A673 (cell line): ENCODE data around the gene DLX4. TPM values are rescaled to one million over a fixed set of nuclear protein-coding genes. Genes with fewer than 3 reads are reported as not detected.

Experiments used
- BruUV-seq: library from RNA; stranded (reverse); fragments of 400-500 nt; replicated peaks from 2 replicates; lab custom pipeline; 2021; lab: Mats Ljungman, UMichigan
- CTCF ChIA-PET: fragments of 300-600 bp; sonication (Branson Sonifier 250); formaldehyde crosslinking; loops from one replicate; lab custom pipeline; 2022; ENCODE audit warnings: antibody characterized with exemption; lab: Charles Lee
- POLR2A ChIA-PET: fragments of 300-600 bp; sonication (Branson Sonifier 250); formaldehyde crosslinking; loops from one replicate; lab custom pipeline; 2022; ENCODE audit warnings: antibody characterized with exemption; ENCODE audit not compliant: low non-redundant PET; lab: Charles Lee
- DNase-seq: peaks from one replicate; pipeline ENCODE4 v3.0.0-alpha.2; 2015; ENCODE audit warnings: low spot score
- H3K27ac ChIP-seq: fragments of 200-600 bp; sonication (generic); 2 replicates; pipeline ENCODE4 v1.5.1; 2016; ENCODE audit warnings: mixed run types, low read depth, mild to moderate bottlenecking, mixed read lengths, antibody characterized with exemption, low read length; ENCODE audit not compliant: poor library complexity, severe bottlenecking
- H3K27me3 ChIP-seq: fragments of 200-600 bp; sonication (generic); replicated peaks from 2 replicates; pipeline ENCODE4 v1.6.1; 2017; ENCODE audit warnings: mixed run types, low read depth, mild to moderate bottlenecking, mixed read lengths, antibody characterized with exemption, low read length; ENCODE audit not compliant: insufficient read depth, poor library complexity
- H3K36me3 ChIP-seq: fragments of 200-600 bp; sonication (generic); 2 replicates; pipeline ENCODE4 v1.6.1; 2016; ENCODE audit warnings: mixed run types, mild to moderate bottlenecking, mixed read lengths, antibody characterized with exemption, low read length; ENCODE audit not compliant: insufficient read depth, poor library complexity, severe bottlenecking
- H3K4me1 ChIP-seq: fragments of 200-600 bp; sonication (generic); 2 replicates; pipeline ENCODE4 v1.6.1; 2017; ENCODE audit warnings: mixed run types, mild to moderate bottlenecking, mixed read lengths, antibody characterized with exemption, low read length; ENCODE audit not compliant: insufficient read depth, poor library complexity, severe bottlenecking
- H3K4me3 ChIP-seq: fragments of 200-600 bp; sonication (generic); 2 replicates; pipeline ENCODE4 v1.5.1; 2016; ENCODE audit warnings: low read depth, mixed run types, mild to moderate bottlenecking, mixed read lengths, low read length; ENCODE audit not compliant: poor library complexity, severe bottlenecking
- H3K9me3 ChIP-seq: fragments of 200-600 bp; sonication (generic); 2 replicates; pipeline ENCODE4 v1.6.1; 2016; ENCODE audit warnings: mixed run types, low read depth, mild to moderate bottlenecking, mixed read lengths, antibody characterized with exemption, low read length; ENCODE audit not compliant: poor library complexity, severe bottlenecking
- CTCF ChIP-seq: fragments of 300-800, 200-600 bp; sonication (generic); conservative IDR thresholded peaks from 2 replicates; pipeline ENCODE4 v1.5.1; 2017; ENCODE audit warnings: low read depth, mild to moderate bottlenecking, antibody characterized with exemption, low read length, moderate library complexity, mixed read lengths
- EZH2 ChIP-seq: fragments of 200-600 bp; sonication (generic); IDR thresholded peaks from 2 replicates; pipeline ENCODE4 v1.6.1; 2017; ENCODE audit warnings: borderline replicate concordance, low read depth, mild to moderate bottlenecking, mixed read lengths, antibody characterized with exemption, low read length; ENCODE audit not compliant: poor library complexity, severe bottlenecking
- intact Hi-C: fragments of 100-400 bp; cut with micrococcal nuclease; formaldehyde crosslinking; loops from one replicate; pipeline ENCODE4 v1.10.0; 2022; ENCODE audit not compliant: unreplicated experiment
- total RNA-seq: library from RNA; stranded (reverse); gene quantifications from 2 replicates; pipeline ENCODE4 v1.2.3, GENCODE V29; 2021

Gene DLX4
- total RNA-seq, 1 experiment from 2014 or later = 0.82 TPM

- no peak for DNase-seq
- H3K4me3 ChIP-seq = no peak overlapping the region
- no TSS peak for BruUV-seq
- POLR2A ChIA-PET = no interaction called here
- TF ChIP-seq CTCF = no peak
- no peak for TF ChIP-seq EZH2
- H3K27me3 ChIP-seq = no peaks in the 10 kb centered on the region
- H3K36me3 ChIP-seq = no peaks in the 10 kb centered on the region
- CTCF ChIA-PET = no interaction called here
- intact Hi-C loops = loop anchor here (5.0 kb wide), 1 partner anchor 48 kb away; the partner anchor contains the start of gene DLX3
- H3K27ac ChIP-seq = no peak overlapping the region
- no peaks in the 10 kb centered on the region for H3K4me1 ChIP-seq
- H3K9me3 ChIP-seq = no peaks in the 10 kb centered on the region
Observed at GRCh38 chr17:49949634-49950033, 19.4 kb upstream of the DLX4 start.

- TF ChIP-seq CTCF = no peak
- no peak for TF ChIP-seq EZH2
- ChIA-PET CTCF (interaction anchor here (0.5 to 2.2 kb wide), 5 partner anchors 18 to 44 kb away, joined by 3 to 28 read pairs (median 4); partner anchors contain the start of gene DLX3), POLR2A (no interaction called here)
- no peaks in the 10 kb centered on the region for H3K9me3 ChIP-seq
- no peaks in the 10 kb centered on the region for H3K36me3 ChIP-seq
- DNase-seq = no peak
- intact Hi-C loops = loop anchor here (5.0 kb wide), 1 partner anchor 46 kb away; the partner anchor contains the start of gene DLX3
- no TSS peak for BruUV-seq
- no peak overlapping the region for H3K27ac ChIP-seq
- H3K4me1 ChIP-seq = no peaks in the 10 kb centered on the region
- H3K27me3 ChIP-seq = no peaks in the 10 kb centered on the region
- no peak overlapping the region for H3K4me3 ChIP-seq
Observed at GRCh38 chr17:49951362-49952082, 17.5 kb upstream of the DLX4 start.

GRCh38 chr17:49952209-49952911 is 16.6 kb upstream of the DLX4 start:
- Histone ChIP-seq H3K4me1 (no peaks in the 10 kb centered on the region), H3K9me3 (no peaks in the 10 kb centered on the region), H3K4me3 (no peak overlapping the region), H3K27ac (no peak overlapping the region), H3K36me3 (no peaks in the 10 kb centered on the region), H3K27me3 (no peaks in the 10 kb centered on the region)
- ChIA-PET CTCF (interaction anchor here (0.5 to 2.2 kb wide), 8 partner anchors 11 to 338 kb away, joined by 3 to 28 read pairs (median 3); partner anchors contain the start of gene DLX3), POLR2A (no interaction called here)
- TF ChIP-seq EZH2 = no peak
- peak; percentile 97 for TF ChIP-seq CTCF
- intact Hi-C loops = loop anchor here (5.0 kb wide), 1 partner anchor 45 kb away; the partner anchor contains the start of gene DLX3
- DNase-seq = peak; percentile 77
- no TSS peak for BruUV-seq
